Gastroesophageal sphincter (tissue), 4 donors: ENCODE results near the gene GSTM3. TPM values are rescaled to one million over a fixed set of nuclear protein-coding genes. Genes with fewer than 3 reads are reported as not detected.

Source experiments
- ATAC-seq: fragments of 150-250 bp; one replicate; pipeline ENCODE4 v1.9.1; 2016; ENCODE audit warnings: mild to moderate bottlenecking, moderate library complexity
- H3K27ac ChIP-seq, 4 donors: fragments of 200-600 bp; sonication (generic) in 3 of 4; 1 replicate in 3 of 4; 2 replicates in 1 of 4; pipeline ENCODE4 v1.5.1; 2016 to 2019
- H3K27me3 ChIP-seq: fragments of 200-600 bp; sonication (generic); one replicate; pipeline ENCODE4 v1.5.1; 2019
- H3K36me3 ChIP-seq, 2 donors: fragments of 200-600 bp; sonication (generic); one replicate each; pipeline ENCODE4 v1.5.1; 2019; ENCODE audit warnings: control low read depth in 1 of 2
- H3K4me1 ChIP-seq, 3 donors: fragments of 200-600 bp; sonication (generic); 1 replicate in 2 of 3; 2 replicates in 1 of 3; pipeline ENCODE4 v1.5.1; 2016 to 2019; ENCODE audit warnings: control low read depth in 2 of 3
- H3K4me3 ChIP-seq, 2 donors: fragments of 200-600 bp; sonication (generic); one replicate each; pipeline ENCODE4 v1.5.1; 2019; ENCODE audit warnings: mild to moderate bottlenecking in 1 of 2, moderate library complexity in 1 of 2
- H3K9me3 ChIP-seq, 3 donors: fragments of 200-600 bp; sonication (generic); one replicate each; pipeline ENCODE4 v1.5.1; 2017 to 2019; ENCODE audit warnings: control low read depth in 2 of 3
- EP300 ChIP-seq: sonication (generic); formaldehyde crosslinking; IDR thresholded peaks from one replicate; pipeline ENCODE4 v1.6.1; 2017; ENCODE audit warnings: antibody characterized with exemption, mild to moderate bottlenecking
- POLR2A ChIP-seq, 2 donors: fragments of 450-650 bp; IDR thresholded peaks; one replicate each; pipeline ENCODE4 v1.6.1; 2017; ENCODE audit warnings: antibody characterized with exemption in 2 of 2, mild to moderate bottlenecking in 2 of 2, moderate library complexity in 1 of 2
- POLR2AphosphoS5 ChIP-seq: sonication (generic); formaldehyde crosslinking; IDR thresholded peaks from one replicate; pipeline ENCODE4 v1.6.1; 2017; ENCODE audit warnings: antibody characterized with exemption
- WGBS, 2 donors: methylation state at CpG; one replicate each; pipeline ENCODE4 v1.1.5; 2018; ENCODE audit warnings: low coverage in 1 of 2; 5-methylcytosine and 5-hydroxymethylcytosine counted together
- total RNA-seq, 4 donors: library from RNA; depleted of rRNA; stranded (reverse); fragments of >200 nt; gene quantifications; one replicate each; pipeline ENCODE4 v1.1.0, GENCODE V29; 2016
- TF ChIP-seq, protein P1 (sequence below), 4 experiments: fragments of 200-600 bp in 2 of 4; fragments of 450-650 bp in 2 of 4; sonication (generic) in 1 of 4; IDR thresholded peaks; one replicate each; pipeline ENCODE4 v1.5.1; 2017 to 2019; ENCODE audit warnings: antibody characterized with exemption in 4 of 4, mild to moderate bottlenecking in 2 of 4, moderate library complexity in 2 of 4

GSTM3 gene
- total RNA-seq, 4 donors from 2014 or later, result 70.1 to 90.9 (median 80.1) TPM

GRCh38 chr1:109762039-109762585 lies 21.3 kb upstream of the GSTM3 start:
- H3K4me1 ChIP-seq, result no peaks in the 10 kb centered on the region
- H3K4me3 ChIP-seq, result no peak overlapping the region
- no peak overlapping the region for H3K27ac ChIP-seq
- no peaks in the 10 kb centered on the region for H3K27me3 ChIP-seq
- no peaks in the 10 kb centered on the region for H3K9me3 ChIP-seq
- ATAC-seq, result no peak
- TF ChIP-seq, protein P1, sequence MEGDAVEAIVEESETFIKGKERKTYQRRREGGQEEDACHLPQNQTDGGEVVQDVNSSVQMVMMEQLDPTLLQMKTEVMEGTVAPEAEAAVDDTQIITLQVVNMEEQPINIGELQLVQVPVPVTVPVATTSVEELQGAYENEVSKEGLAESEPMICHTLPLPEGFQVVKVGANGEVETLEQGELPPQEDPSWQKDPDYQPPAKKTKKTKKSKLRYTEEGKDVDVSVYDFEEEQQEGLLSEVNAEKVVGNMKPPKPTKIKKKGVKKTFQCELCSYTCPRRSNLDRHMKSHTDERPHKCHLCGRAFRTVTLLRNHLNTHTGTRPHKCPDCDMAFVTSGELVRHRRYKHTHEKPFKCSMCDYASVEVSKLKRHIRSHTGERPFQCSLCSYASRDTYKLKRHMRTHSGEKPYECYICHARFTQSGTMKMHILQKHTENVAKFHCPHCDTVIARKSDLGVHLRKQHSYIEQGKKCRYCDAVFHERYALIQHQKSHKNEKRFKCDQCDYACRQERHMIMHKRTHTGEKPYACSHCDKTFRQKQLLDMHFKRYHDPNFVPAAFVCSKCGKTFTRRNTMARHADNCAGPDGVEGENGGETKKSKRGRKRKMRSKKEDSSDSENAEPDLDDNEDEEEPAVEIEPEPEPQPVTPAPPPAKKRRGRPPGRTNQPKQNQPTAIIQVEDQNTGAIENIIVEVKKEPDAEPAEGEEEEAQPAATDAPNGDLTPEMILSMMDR (IDR thresholded peaks at IDR 0.05), result no peak
- no peak for TF ChIP-seq POLR2A (IDR thresholded peaks at IDR 0.05)
- TF ChIP-seq EP300, result no peak
- no peak for TF ChIP-seq POLR2AphosphoS5
- 89 to 93% methylated on average over 3 of the region's 7 CpGs for WGBS, 2 donors
- H3K36me3 ChIP-seq, result no peaks in the 10 kb centered on the region

DNA sequence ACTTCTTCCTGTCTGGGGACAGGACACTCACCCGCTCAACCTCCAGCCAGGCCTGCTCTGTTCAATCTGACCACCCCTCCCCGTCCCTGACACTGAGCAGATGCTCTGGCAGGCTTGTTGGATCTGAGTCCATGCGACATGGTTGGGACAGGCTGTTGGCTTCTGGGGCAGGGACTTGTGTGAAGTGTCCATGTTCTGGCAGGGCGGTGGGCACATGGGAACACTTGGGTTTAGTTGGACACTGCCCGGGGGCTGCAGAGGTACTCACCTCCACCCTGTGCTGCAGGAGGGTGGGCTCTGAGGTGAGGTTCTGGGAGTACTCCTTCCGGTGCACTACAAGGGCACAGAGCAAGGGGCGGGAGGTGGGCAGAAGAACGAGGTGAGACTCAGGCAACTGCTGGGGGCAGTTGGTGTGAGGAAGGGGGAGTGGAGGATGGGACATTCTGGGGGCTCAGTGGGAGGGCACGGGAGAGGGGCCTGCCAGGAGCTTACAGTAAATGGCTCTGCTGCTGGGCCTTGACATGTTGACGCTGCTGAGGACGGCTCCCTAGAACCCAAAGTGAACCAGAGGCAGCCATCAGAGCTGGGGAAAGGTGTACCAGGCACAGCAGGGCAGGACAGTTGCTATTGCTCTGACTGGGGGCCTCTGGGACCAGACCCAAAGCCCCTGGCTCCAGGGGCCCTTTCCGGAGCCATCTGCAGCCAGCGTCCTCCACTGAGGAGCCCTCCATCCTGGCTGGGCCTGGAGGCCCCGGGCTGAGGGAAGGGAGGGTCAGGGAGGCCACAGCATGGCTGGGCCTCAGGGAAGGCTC lies 20.6 kb upstream of the GSTM3 start:
- no peaks in the 10 kb centered on the region for H3K9me3 ChIP-seq
- no peaks in the 10 kb centered on the region for H3K27me3 ChIP-seq
- H3K4me1 ChIP-seq, result no peaks in the 10 kb centered on the region
- no peak for ATAC-seq
- WGBS, 2 donors, result no CpG with 5 or more reads among the region's 14 CpGs
- H3K36me3 ChIP-seq, result no peaks in the 10 kb centered on the region
- TF ChIP-seq EP300 (no peak), POLR2AphosphoS5 (no peak), POLR2A (IDR thresholded peaks at IDR 0.05) (no peak)
- TF ChIP-seq, protein P1 (IDR thresholded peaks at IDR 0.05), result no peak
- H3K27ac ChIP-seq, result no peak overlapping the region
- H3K4me3 ChIP-seq, result no peak overlapping the region

DNA sequence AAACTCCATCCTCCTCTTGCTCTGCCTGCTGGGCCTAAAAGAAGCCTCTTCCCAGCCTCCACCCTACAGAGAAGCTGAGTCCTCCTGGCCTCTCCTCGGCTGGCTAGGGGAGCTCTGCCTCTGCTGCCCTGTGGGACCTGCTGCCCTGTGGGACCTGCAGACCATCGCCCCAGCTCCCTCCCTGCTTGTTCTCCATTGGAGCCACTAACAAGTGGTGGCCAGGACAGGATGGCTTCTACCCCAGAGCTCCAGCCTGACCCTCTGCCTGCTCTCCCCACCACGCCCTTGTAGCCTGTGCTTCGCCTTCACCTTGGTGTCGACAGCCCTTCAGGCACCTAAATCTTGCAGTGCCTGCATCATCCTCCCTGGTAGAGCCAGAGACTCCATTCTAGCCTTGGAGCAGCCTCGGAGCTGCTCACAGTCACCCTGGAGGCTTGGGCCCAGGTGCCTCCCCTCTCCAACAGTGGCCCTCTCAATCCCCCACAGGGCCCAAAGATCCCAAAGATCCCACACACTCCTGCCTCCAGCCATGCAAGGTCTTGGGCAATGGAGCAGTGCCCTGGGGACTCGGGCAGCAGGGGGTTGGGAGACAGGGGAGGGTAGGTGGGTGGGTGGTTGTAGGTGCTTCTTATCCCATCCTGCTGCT lies 19.9 kb upstream of the GSTM3 start:
- 100% methylated on average over 1 to 2 of the region's 7 CpGs for WGBS, 2 donors
- H3K4me3 ChIP-seq, result no peak overlapping the region
- H3K36me3 ChIP-seq, result no peaks in the 10 kb centered on the region
- no peak for ATAC-seq
- H3K4me1 ChIP-seq, result no peaks in the 10 kb centered on the region
- no peak overlapping the region for H3K27ac ChIP-seq
- no peaks in the 10 kb centered on the region for H3K27me3 ChIP-seq
- TF ChIP-seq, protein P1 (IDR thresholded peaks at IDR 0.05), result no peak
- no peak for TF ChIP-seq POLR2AphosphoS5
- TF ChIP-seq POLR2A (IDR thresholded peaks at IDR 0.05), result no peak
- TF ChIP-seq EP300, result no peak
- no peaks in the 10 kb centered on the region for H3K9me3 ChIP-seq

DNA sequence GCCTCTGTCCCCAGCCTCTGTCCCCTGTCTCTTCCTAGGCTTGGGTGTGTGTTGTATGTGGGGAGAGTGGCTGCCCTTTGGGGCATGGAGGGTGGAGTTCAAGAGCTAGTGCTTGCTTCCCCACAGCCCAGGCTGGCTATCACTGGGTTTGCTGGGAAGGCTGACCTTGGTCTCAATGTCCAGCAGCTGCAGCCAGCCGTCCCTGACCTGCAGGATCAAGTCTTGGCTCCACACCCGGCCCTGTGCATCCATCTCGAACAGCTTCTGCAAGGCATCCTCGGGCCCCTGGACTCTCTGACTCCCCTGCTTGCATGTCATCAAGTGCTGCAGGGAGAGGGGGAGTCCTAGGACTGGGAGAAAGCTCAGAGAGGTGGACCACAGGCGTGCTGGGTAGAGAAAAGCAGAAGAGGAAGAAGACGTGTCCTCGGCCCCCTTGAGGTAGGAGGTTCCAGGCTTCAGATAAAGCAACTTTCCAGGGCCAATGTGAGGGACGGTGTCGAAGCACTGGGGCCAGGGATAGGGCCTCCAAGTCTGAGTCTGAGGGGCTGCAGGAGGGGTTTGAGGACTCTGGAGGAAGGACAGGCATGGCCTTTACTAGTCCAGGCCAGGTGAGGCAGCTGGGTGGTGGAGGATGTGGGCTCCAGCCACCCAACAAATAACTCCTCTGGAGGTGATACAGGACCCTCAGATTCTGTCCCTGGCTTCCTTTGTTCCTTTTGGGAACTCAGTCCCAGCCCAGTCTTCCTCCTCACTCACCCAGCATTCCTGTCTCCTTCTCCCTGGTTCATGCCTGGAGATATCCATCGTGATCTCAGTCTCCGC lies 18.9 kb upstream of the GSTM3 start:
- TF ChIP-seq EP300, result no peak
- H3K27ac ChIP-seq, result no peak overlapping the region
- H3K4me1 ChIP-seq, result no peaks in the 10 kb centered on the region
- no peak overlapping the region for H3K4me3 ChIP-seq
- whole genome bisulfite sequencing, 2 donors, result 86 to 94% methylated on average over 5 to 6 of the region's 11 CpGs
- ATAC-seq, result no peak
- no peaks in the 10 kb centered on the region for H3K36me3 ChIP-seq
- no peaks in the 10 kb centered on the region for H3K27me3 ChIP-seq
- no peaks in the 10 kb centered on the region for H3K9me3 ChIP-seq
